Hematopoietic multipotent progenitor cell treated with erythropoietin and hydrocortisone succinate and interleukin-3 and kit ligand, for 8 days (in vitro differentiated cells): ENCODE measurements around the gene CPEB2.

ENCODE experiments used
- DNase-seq: peaks from one replicate; pipeline ENCODE4 v3.0.0-alpha.2; 2015

CPEB2 gene

GRCh38 chr4:15001869-15002658, at the start of gene CPEB2:
Gene CPEB2, plus strand, starts transcription at chr4:15002481. Its CDS starts 193 bp downstream, at chr4:15002674.
- peak; percentile 90 for DNase-seq

- DNase-seq = no peak
Observed at GRCh38 chr4:14958436-14958835, 43.8 kb upstream of the CPEB2 start.

- no peak for DNase-seq
Observed at GRCh38 chr4:14961292-14961691, 41.0 kb upstream of the CPEB2 start.

GRCh38 chr4:14965071-14965470, 37.2 kb upstream of the CPEB2 start:
- DNase-seq = no peak

GRCh38 chr4:14967982-14968381, 34.3 kb upstream of the CPEB2 start:
- DNase-seq = no peak

GRCh38 chr4:14977830-14978229, 24.5 kb upstream of the CPEB2 start:
- no peak for DNase-seq

GRCh38 chr4:14984448-14984847, 17.8 kb upstream of the CPEB2 start:
- no peak for DNase-seq

- DNase-seq = no peak
Observed at GRCh38 chr4:14985161-14985560, 17.1 kb upstream of the CPEB2 start.

GRCh38 chr4:14985843-14986242, 16.4 kb upstream of the CPEB2 start:
- no peak for DNase-seq

- DNase-seq = no peak
Observed at GRCh38 chr4:14987054-14987453, 15.2 kb upstream of the CPEB2 start.

- no peak for DNase-seq
Observed at GRCh38 chr4:14990484-14990883, 11.8 kb upstream of the CPEB2 start.

- no peak for DNase-seq
Observed at GRCh38 chr4:14994242-14994641, 8.0 kb upstream of the CPEB2 start.

GRCh38 chr4:15001248-15001868, 923 bp upstream of the CPEB2 start:
- DNase-seq = peak; percentile 60

GRCh38 chr4:15002659-15003400, 549 bp downstream of the CPEB2 start:
- peak; percentile 79 for DNase-seq

GRCh38 chr4:15003401-15003890, 1.2 kb downstream of the CPEB2 start:
- peak; percentile 38 for DNase-seq

- DNase-seq = peak; percentile 16
Observed at GRCh38 chr4:15003891-15004738, 1.8 kb downstream of the CPEB2 start.

- DNase-seq = peak; percentile 64
Observed at GRCh38 chr4:15004739-15005301, 2.5 kb downstream of the CPEB2 start.

GRCh38 chr4:15005474-15006115, 3.3 kb downstream of the CPEB2 start:
- no peak for DNase-seq

GRCh38 chr4:15006416-15007024, 4.2 kb downstream of the CPEB2 start:
- DNase-seq = peak; percentile 34

- DNase-seq = no peak
Observed at GRCh38 chr4:15007201-15007600, 4.9 kb downstream of the CPEB2 start.

- no peak for DNase-seq
Observed at GRCh38 chr4:15010038-15010585, 7.8 kb downstream of the CPEB2 start.
